A673 (cell line): Measurements from ENCODE around the gene IL1RAPL2.

Experiments
- EZH2 ChIP-seq: fragments of 200-600 bp; sonication (generic); IDR thresholded peaks from 2 replicates; pipeline ENCODE4 v1.6.1; 2017; ENCODE audit warnings: borderline replicate concordance, low read depth, mild to moderate bottlenecking, mixed read lengths, antibody characterized with exemption, low read length; ENCODE audit not compliant: poor library complexity, severe bottlenecking
- TF ChIP-seq, protein P1 (sequence below): fragments of 300-800, 200-600 bp; sonication (generic); conservative IDR thresholded peaks from 2 replicates; pipeline ENCODE4 v1.5.1; 2017; ENCODE audit warnings: low read depth, mild to moderate bottlenecking, antibody characterized with exemption, low read length, moderate library complexity, mixed read lengths

- TF ChIP-seq, protein P1, sequence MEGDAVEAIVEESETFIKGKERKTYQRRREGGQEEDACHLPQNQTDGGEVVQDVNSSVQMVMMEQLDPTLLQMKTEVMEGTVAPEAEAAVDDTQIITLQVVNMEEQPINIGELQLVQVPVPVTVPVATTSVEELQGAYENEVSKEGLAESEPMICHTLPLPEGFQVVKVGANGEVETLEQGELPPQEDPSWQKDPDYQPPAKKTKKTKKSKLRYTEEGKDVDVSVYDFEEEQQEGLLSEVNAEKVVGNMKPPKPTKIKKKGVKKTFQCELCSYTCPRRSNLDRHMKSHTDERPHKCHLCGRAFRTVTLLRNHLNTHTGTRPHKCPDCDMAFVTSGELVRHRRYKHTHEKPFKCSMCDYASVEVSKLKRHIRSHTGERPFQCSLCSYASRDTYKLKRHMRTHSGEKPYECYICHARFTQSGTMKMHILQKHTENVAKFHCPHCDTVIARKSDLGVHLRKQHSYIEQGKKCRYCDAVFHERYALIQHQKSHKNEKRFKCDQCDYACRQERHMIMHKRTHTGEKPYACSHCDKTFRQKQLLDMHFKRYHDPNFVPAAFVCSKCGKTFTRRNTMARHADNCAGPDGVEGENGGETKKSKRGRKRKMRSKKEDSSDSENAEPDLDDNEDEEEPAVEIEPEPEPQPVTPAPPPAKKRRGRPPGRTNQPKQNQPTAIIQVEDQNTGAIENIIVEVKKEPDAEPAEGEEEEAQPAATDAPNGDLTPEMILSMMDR: no peak
- no peak for TF ChIP-seq EZH2
These were observed 697.8 kb downstream of the IL1RAPL2 start for GRCh38 chrX:105263801-105264200.
